Endodermal cell (in vitro differentiated cells): Measurements from ENCODE around the gene SMPD2. TPM values are rescaled to one million over a fixed set of nuclear protein-coding genes. Genes with fewer than 3 reads are reported as not detected.

Source experiments
- DNase-seq: peaks from one replicate; pipeline ENCODE4 v3.0.0-alpha.2; 2017
- H3K27ac ChIP-seq: 2 replicates; pipeline ENCODE4 v1.5.1; 2013; ENCODE audit warnings: mild to moderate bottlenecking, low read depth, low read length, moderate library complexity
- H3K27me3 ChIP-seq: 2 replicates; pipeline ENCODE4 v1.6.1; 2013; ENCODE audit warnings: mild to moderate bottlenecking, low read length, moderate library complexity; ENCODE audit not compliant: insufficient read depth, control insufficient read depth, poor library complexity, severe bottlenecking
- H3K36me3 ChIP-seq: 2 replicates; pipeline ENCODE4 v1.7.0; 2013; ENCODE audit warnings: mild to moderate bottlenecking, low read length, moderate library complexity; ENCODE audit not compliant: control insufficient read depth, insufficient read depth
- H3K4me1 ChIP-seq: one replicate; pipeline ENCODE4 v1.7.0; 2013; ENCODE audit warnings: low read length; ENCODE audit not compliant: control insufficient read depth, insufficient read depth
- H3K4me3 ChIP-seq: 2 replicates; pipeline ENCODE4 v1.5.1; 2013; ENCODE audit warnings: mild to moderate bottlenecking, low read length, moderate library complexity
- H3K9ac ChIP-seq: 2 replicates; pipeline ENCODE4 v1.6.1; 2013; ENCODE audit warnings: mild to moderate bottlenecking, low read length, moderate library complexity; ENCODE audit not compliant: poor library complexity, severe bottlenecking; ENCODE audit errors: extremely low read depth
- H3K9me3 ChIP-seq: 2 replicates; pipeline ENCODE4 v1.6.1; 2013; ENCODE audit warnings: mild to moderate bottlenecking, low read length, moderate library complexity; ENCODE audit not compliant: control insufficient read depth
- H3K27ac Mint-ChIP-seq: 2 replicates; pipeline ENCODE4 v1.8.0; 2020; ENCODE audit warnings: mixed read lengths
- H3K27me3 Mint-ChIP-seq: 2 replicates; pipeline ENCODE4 v1.8.0; 2021; ENCODE audit warnings: mild to moderate bottlenecking, mixed read lengths; ENCODE audit not compliant: insufficient read depth
- H3K36me3 Mint-ChIP-seq: 2 replicates; pipeline ENCODE4 v1.8.0; 2020; ENCODE audit warnings: low read depth, mixed read lengths
- H3K4me1 Mint-ChIP-seq: 2 replicates; pipeline ENCODE4 v1.8.0; 2020; ENCODE audit warnings: mixed read lengths
- H3K4me3 Mint-ChIP-seq: 2 replicates; pipeline ENCODE4 v1.8.0; 2020; ENCODE audit warnings: mild to moderate bottlenecking, moderate library complexity, mixed read lengths
- H3K9me3 Mint-ChIP-seq: 2 replicates; pipeline ENCODE4 v1.8.0; 2020; ENCODE audit warnings: mild to moderate bottlenecking, mixed read lengths
- CTCF ChIP-seq: fragments of 200-600 bp; sonication (generic); conservative IDR thresholded peaks from 2 replicates; pipeline ENCODE4 v1.5.0; 2021; ENCODE audit warnings: antibody characterized with exemption, mild to moderate bottlenecking
- WGBS, 2 experiments: methylation state at CpG; one replicate each; pipeline versions ENCODE4 v1.1.5 to v1.1.7; 2013; ENCODE audit warnings: missing lambda C conversion rate in 2 of 2, mixed read lengths in 1 of 2; ENCODE audit not compliant: insufficient coverage in 1 of 2, insufficient read length in 1 of 2; 5-methylcytosine and 5-hydroxymethylcytosine counted together
- total RNA-seq, 2 donors: library from RNA; stranded (reverse); fragmentation: NEBNext Ultra II Directional in 1 of 2; extraction: Animal tissue kit (Norgen Biotek cat#: 25700) in 1 of 2; gene quantifications; 2 replicates in 1 of 2; 3 replicates in 1 of 2; pipeline ENCODE4 v1.2.1, GENCODE V29; 2021

SMPD2 gene
- total RNA-seq, 2 donors from 2014 or later: 11.1 to 12.0 TPM

GRCh38 chr6:109449064-109449794 lies 8.7 kb downstream of the SMPD2 start:
- Mint-ChIP-seq H3K4me1 (no peaks in the 10 kb centered on the region), H3K27me3 (peaks cover 8% of the 10 kb centered on the region), H3K36me3 (peaks cover 14% of the 10 kb centered on the region), H3K9me3 (no peaks in the 10 kb centered on the region), H3K27ac (no peak overlapping the region), H3K4me3 (no peak overlapping the region)
- Histone ChIP-seq H3K9ac (no peak overlapping the region), H3K4me1 (no peaks in the 10 kb centered on the region), H3K4me3 (no peak overlapping the region), H3K27me3 (peaks cover 5% of the 10 kb centered on the region), H3K36me3 (peaks cover 16% of the 10 kb centered on the region), H3K9me3 (no peaks in the 10 kb centered on the region), H3K27ac (no peak overlapping the region)
- WGBS, 2 experiments: 93 to 95% methylated on average over 8 to 19 of the region's 19 CpGs
- no peak for TF ChIP-seq CTCF
- DNase-seq: no peak

GRCh38 chr6:109449795-109450673 lies 9.5 kb downstream of the SMPD2 start:
- no peak for DNase-seq
- no peak overlapping the region for H3K4me3 Mint-ChIP-seq
- no peak overlapping the region for H3K9ac ChIP-seq

GRCh38 chr6:109450801-109451200 lies 10.3 kb downstream of the SMPD2 start:
- Histone ChIP-seq H3K36me3 (peaks cover 1% of the 10 kb centered on the region), H3K27ac (no peak overlapping the region), H3K27me3 (peaks cover 10% of the 10 kb centered on the region), H3K4me1 (no peaks in the 10 kb centered on the region), H3K9ac (no peak overlapping the region), H3K4me3 (no peak overlapping the region), H3K9me3 (no peaks in the 10 kb centered on the region)
- H3K36me3 Mint-ChIP-seq: peaks cover 8% of the 10 kb centered on the region
- DNase-seq: no peak
- H3K27ac Mint-ChIP-seq: no peak overlapping the region
- H3K9me3 Mint-ChIP-seq: no peaks in the 10 kb centered on the region
- no peak for TF ChIP-seq CTCF
- H3K4me3 Mint-ChIP-seq: no peak overlapping the region
- H3K4me1 Mint-ChIP-seq: no peaks in the 10 kb centered on the region
- WGBS, 2 experiments: 94 to 95% methylated on average over 3 of the region's 3 CpGs
- peaks cover 18% of the 10 kb centered on the region for H3K27me3 Mint-ChIP-seq

More at GRCh38 chr6:109449795-109450673, 9.5 kb downstream of the SMPD2 start:
- H3K4me1 Mint-ChIP-seq: no peaks in the 10 kb centered on the region
- H3K27me3 Mint-ChIP-seq: peaks cover 14% of the 10 kb centered on the region
- no peak overlapping the region for H3K27ac Mint-ChIP-seq
- Histone ChIP-seq H3K36me3 (peaks cover 9% of the 10 kb centered on the region), H3K27ac (no peak overlapping the region), H3K9me3 (no peaks in the 10 kb centered on the region), H3K4me1 (no peaks in the 10 kb centered on the region), H3K4me3 (no peak overlapping the region), H3K27me3 (peaks cover 10% of the 10 kb centered on the region)
- no peaks in the 10 kb centered on the region for H3K9me3 Mint-ChIP-seq
- TF ChIP-seq CTCF: no peak
- 88 to 90% methylated on average over 9 to 16 of the region's 16 CpGs for WGBS, 2 experiments
- peaks cover 12% of the 10 kb centered on the region for H3K36me3 Mint-ChIP-seq
